ENCODE measurements around the gene UQCC5.
"Not testable (repeated sequence)": the region's sequence is repeated elsewhere in the genome, so short reads cannot be mapped to it uniquely, and the experiment has no call there.

The UQCC5 gene

GRCh38 chr3:52522651-52523251, 13.7 kb upstream of the UQCC5 start:
- Histone ChIP-seq H3K27me3 (ENCODE audit: control insufficient read depth, insufficient read depth, low read length, poor library complexity, severe bottlenecking) (peaks cover 7% of the 10 kb centered on the region), H3K9me3 (ENCODE audit: control insufficient read depth, low read length) (no peaks in the 10 kb centered on the region), H3K4me1 (ENCODE audit: control insufficient read depth, insufficient read depth, low read length) (no peaks in the 10 kb centered on the region), H3K36me3 (ENCODE audit: control insufficient read depth, insufficient read depth, low read length) (peaks cover 26% of the 10 kb centered on the region), H3K4me3 (ENCODE audit: insufficient read depth, low read depth, low read length) (no peak overlapping the region), H3K27ac (ENCODE audit: insufficient read depth, low read depth, low read length, poor library complexity, severe bottlenecking) (no peak overlapping the region)
- 93 to 95% methylated on average over 14 of the region's 14 CpGs for WGBS, 2 experiments

GRCh38 chr3:52523386-52524257, 12.8 kb upstream of the UQCC5 start:
- Histone ChIP-seq H3K9me3 (ENCODE audit: control insufficient read depth, low read length) (no peaks in the 10 kb centered on the region), H3K4me3 (ENCODE audit: insufficient read depth, low read depth, low read length) (no peak overlapping the region), H3K4me1 (ENCODE audit: control insufficient read depth, insufficient read depth, low read length) (no peaks in the 10 kb centered on the region), H3K27ac (ENCODE audit: insufficient read depth, low read depth, low read length, poor library complexity, severe bottlenecking) (no peak overlapping the region), H3K36me3 (ENCODE audit: control insufficient read depth, insufficient read depth, low read length) (peaks cover 33% of the 10 kb centered on the region), H3K27me3 (ENCODE audit: control insufficient read depth, insufficient read depth, low read length, poor library complexity, severe bottlenecking) (no peaks in the 10 kb centered on the region)
- 95 to 96% methylated on average over 26 of the region's 26 CpGs for WGBS, 2 experiments

GRCh38 chr3:52524258-52524751, 12.1 kb upstream of the UQCC5 start:
- 96 to 97% methylated on average over 18 of the region's 18 CpGs for WGBS, 2 experiments
- Histone ChIP-seq H3K27me3 (ENCODE audit: control insufficient read depth, insufficient read depth, low read length, poor library complexity, severe bottlenecking) (no peaks in the 10 kb centered on the region), H3K4me1 (ENCODE audit: control insufficient read depth, insufficient read depth, low read length) (no peaks in the 10 kb centered on the region), H3K9me3 (ENCODE audit: control insufficient read depth, low read length) (no peaks in the 10 kb centered on the region), H3K36me3 (ENCODE audit: control insufficient read depth, insufficient read depth, low read length) (peaks cover 40% of the 10 kb centered on the region), H3K27ac (ENCODE audit: insufficient read depth, low read depth, low read length, poor library complexity, severe bottlenecking) (no peak overlapping the region), H3K4me3 (ENCODE audit: insufficient read depth, low read depth, low read length) (no peak overlapping the region)

GRCh38 chr3:52524752-52525679, 11.4 kb upstream of the UQCC5 start:
- WGBS, 2 experiments, result 96% methylated on average over 34 of the region's 34 CpGs
- Histone ChIP-seq H3K36me3 (ENCODE audit: control insufficient read depth, insufficient read depth, low read length) (peaks cover 41% of the 10 kb centered on the region), H3K27ac (ENCODE audit: insufficient read depth, low read depth, low read length, poor library complexity, severe bottlenecking) (no peak overlapping the region)

GRCh38 chr3:52525680-52526561, 10.5 kb upstream of the UQCC5 start:
- no peaks in the 10 kb centered on the region for H3K9me3 ChIP-seq (ENCODE audit: control insufficient read depth, low read length)
- no peaks in the 10 kb centered on the region for H3K27me3 ChIP-seq (ENCODE audit: control insufficient read depth, insufficient read depth, low read length, poor library complexity, severe bottlenecking)
- WGBS, 2 experiments, result 90 to 92% methylated on average over 9 of the region's 9 CpGs
- H3K4me3 ChIP-seq (ENCODE audit: insufficient read depth, low read depth, low read length), result no peak overlapping the region
- no peak overlapping the region for H3K27ac ChIP-seq (ENCODE audit: insufficient read depth, low read depth, low read length, poor library complexity, severe bottlenecking)
- H3K4me1 ChIP-seq (ENCODE audit: control insufficient read depth, insufficient read depth, low read length), result no peaks in the 10 kb centered on the region
- peaks cover 41% of the 10 kb centered on the region for H3K36me3 ChIP-seq (ENCODE audit: control insufficient read depth, insufficient read depth, low read length)

More at GRCh38 chr3:52524752-52525679, 11.4 kb upstream of the UQCC5 start:
- no peak overlapping the region for H3K4me3 ChIP-seq (ENCODE audit: insufficient read depth, low read depth, low read length)
- no peaks in the 10 kb centered on the region for H3K4me1 ChIP-seq (ENCODE audit: control insufficient read depth, insufficient read depth, low read length)
- no peaks in the 10 kb centered on the region for H3K27me3 ChIP-seq (ENCODE audit: control insufficient read depth, insufficient read depth, low read length, poor library complexity, severe bottlenecking)
- H3K9me3 ChIP-seq (ENCODE audit: control insufficient read depth, low read length), result no peaks in the 10 kb centered on the region

GRCh38 chr3:52526671-52527038, 9.8 kb upstream of the UQCC5 start:
- not testable (repeated sequence) for H3K9me3 ChIP-seq (ENCODE audit: control insufficient read depth, low read length); H3K27ac ChIP-seq (ENCODE audit: insufficient read depth, low read depth, low read length, poor library complexity, severe bottlenecking); H3K4me3 ChIP-seq (ENCODE audit: insufficient read depth, low read depth, low read length); H3K4me1 ChIP-seq (ENCODE audit: control insufficient read depth, insufficient read depth, low read length); H3K27me3 ChIP-seq (ENCODE audit: control insufficient read depth, insufficient read depth, low read length, poor library complexity, severe bottlenecking)
- peaks cover 41% of the 10 kb centered on the region for H3K36me3 ChIP-seq (ENCODE audit: control insufficient read depth, insufficient read depth, low read length)
- WGBS, 2 experiments, result 97% methylated on average over 5 of the region's 5 CpGs

GRCh38 chr3:52527039-52527731, 9.2 kb upstream of the UQCC5 start:
- Histone ChIP-seq H3K27ac (ENCODE audit: insufficient read depth, low read depth, low read length, poor library complexity, severe bottlenecking) (no peak overlapping the region), H3K36me3 (ENCODE audit: control insufficient read depth, insufficient read depth, low read length) (peaks cover 41% of the 10 kb centered on the region), H3K27me3 (ENCODE audit: control insufficient read depth, insufficient read depth, low read length, poor library complexity, severe bottlenecking) (no peaks in the 10 kb centered on the region), H3K9me3 (ENCODE audit: control insufficient read depth, low read length) (no peaks in the 10 kb centered on the region), H3K4me1 (ENCODE audit: control insufficient read depth, insufficient read depth, low read length) (peaks cover 9% of the 10 kb centered on the region), H3K4me3 (ENCODE audit: insufficient read depth, low read depth, low read length) (no peak overlapping the region)
- WGBS, 2 experiments, result 93 to 95% methylated on average over 14 of the region's 14 CpGs

- no peaks in the 10 kb centered on the region for H3K27me3 ChIP-seq (ENCODE audit: control insufficient read depth, insufficient read depth, low read length, poor library complexity, severe bottlenecking)
- H3K27ac ChIP-seq (ENCODE audit: insufficient read depth, low read depth, low read length, poor library complexity, severe bottlenecking), result no peak overlapping the region
- 93% methylated on average over 18 of the region's 18 CpGs for WGBS, 2 experiments
- H3K36me3 ChIP-seq (ENCODE audit: control insufficient read depth, insufficient read depth, low read length), result peaks cover 41% of the 10 kb centered on the region
- H3K4me3 ChIP-seq (ENCODE audit: insufficient read depth, low read depth, low read length), result no peak overlapping the region
- H3K9me3 ChIP-seq (ENCODE audit: control insufficient read depth, low read length), result no peaks in the 10 kb centered on the region
- peaks cover 14% of the 10 kb centered on the region for H3K4me1 ChIP-seq (ENCODE audit: control insufficient read depth, insufficient read depth, low read length)
These were observed 8.4 kb upstream of the UQCC5 start for GRCh38 chr3:52527732-52528585.

All from ectodermal cell (in vitro differentiated cells).